T1000 (cell line): ENCODE results near the gene PDXDC1.
"Not testable (repeated sequence)": the region's sequence is repeated elsewhere in the genome, so short reads cannot be mapped to it uniquely, and the experiment has no call there.

Experiments
- DNase-seq: peaks from one replicate; lab custom pipeline; 2025; ENCODE audit warnings: mixed read lengths; lab: John Stamatoyannopoulos, UW

The PDXDC1 gene, protein sequence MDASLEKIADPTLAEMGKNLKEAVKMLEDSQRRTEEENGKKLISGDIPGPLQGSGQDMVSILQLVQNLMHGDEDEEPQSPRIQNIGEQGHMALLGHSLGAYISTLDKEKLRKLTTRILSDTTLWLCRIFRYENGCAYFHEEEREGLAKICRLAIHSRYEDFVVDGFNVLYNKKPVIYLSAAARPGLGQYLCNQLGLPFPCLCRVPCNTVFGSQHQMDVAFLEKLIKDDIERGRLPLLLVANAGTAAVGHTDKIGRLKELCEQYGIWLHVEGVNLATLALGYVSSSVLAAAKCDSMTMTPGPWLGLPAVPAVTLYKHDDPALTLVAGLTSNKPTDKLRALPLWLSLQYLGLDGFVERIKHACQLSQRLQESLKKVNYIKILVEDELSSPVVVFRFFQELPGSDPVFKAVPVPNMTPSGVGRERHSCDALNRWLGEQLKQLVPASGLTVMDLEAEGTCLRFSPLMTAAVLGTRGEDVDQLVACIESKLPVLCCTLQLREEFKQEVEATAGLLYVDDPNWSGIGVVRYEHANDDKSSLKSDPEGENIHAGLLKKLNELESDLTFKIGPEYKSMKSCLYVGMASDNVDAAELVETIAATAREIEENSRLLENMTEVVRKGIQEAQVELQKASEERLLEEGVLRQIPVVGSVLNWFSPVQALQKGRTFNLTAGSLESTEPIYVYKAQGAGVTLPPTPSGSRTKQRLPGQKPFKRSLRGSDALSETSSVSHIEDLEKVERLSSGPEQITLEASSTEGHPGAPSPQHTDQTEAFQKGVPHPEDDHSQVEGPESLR

DNA sequence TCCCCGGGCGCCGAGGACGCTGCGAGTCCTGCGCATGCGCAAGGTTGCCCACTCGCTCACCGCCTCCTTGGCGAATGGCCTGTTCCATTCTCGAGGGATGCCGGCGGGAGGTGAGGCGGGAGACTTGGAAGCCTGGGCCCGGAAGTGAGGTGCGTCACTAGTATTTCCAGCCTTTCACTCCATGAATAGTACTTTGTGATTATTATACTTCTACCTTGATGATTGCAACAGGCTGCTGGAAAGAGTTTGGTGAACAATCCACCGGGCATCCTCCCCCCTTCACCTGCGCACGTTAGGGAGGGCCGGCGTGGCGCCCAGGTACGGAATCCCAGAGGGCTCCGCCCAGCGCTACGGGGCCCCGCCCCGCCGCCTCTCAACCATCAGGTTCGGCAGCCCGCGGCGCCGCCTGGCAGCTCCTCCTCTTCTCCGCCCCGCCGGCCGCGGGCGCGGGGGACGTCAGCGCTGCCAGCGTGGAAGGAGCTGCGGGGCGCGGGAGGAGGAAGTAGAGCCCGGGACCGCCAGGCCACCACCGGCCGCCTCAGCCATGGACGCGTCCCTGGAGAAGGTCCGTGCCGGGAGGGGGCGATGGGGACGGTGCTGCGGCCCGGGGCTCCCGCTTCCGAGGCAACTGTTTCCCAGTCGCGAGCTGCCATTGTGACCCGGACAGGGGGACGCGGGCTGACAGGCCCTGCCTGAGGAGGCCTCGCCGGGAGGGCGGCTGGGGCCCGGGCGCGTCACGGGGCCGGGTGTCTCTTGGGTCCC, at the start of gene PDXDC1:
Gene PDXDC1, plus strand, starts transcription at position 371 of the 762 bp plus-strand sequence. Its CDS starts 174 bp downstream, at position 545.
- peak; percentile 96 for DNase-seq

DNA sequence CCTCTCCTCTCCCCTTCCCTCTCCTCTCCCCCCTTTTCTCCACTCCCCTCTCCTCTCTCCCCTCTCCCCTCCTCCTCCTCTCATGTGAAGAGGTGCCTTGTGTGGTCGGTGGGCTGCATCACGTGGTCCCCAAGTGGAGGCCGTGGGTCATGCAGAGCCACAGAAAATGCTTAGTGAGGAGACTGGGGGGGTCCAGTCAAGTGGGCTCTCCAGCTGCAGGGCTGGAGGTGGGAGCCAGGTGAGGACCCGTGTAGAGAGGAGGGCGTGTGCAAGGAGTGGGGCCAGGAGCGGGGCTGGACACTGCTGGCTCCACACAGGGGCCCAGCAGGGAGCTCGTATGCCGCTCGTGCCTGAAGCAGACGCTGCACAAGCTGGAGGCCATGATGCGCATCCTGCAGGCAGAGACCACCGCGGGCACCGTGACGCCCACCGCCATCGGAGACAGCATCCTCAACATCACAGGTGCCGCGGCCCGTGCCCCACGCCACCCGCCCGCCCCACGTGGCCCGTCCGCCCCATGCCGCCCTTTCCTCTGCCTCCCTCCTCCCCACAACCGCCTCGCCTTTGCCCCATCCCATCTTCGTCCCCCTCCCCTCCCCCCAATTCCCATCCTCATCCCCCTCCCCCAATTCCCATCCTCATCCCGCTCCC, 46.6 kb upstream of the PDXDC1 start:
- DNase-seq = not testable (repeated sequence)

DNA sequence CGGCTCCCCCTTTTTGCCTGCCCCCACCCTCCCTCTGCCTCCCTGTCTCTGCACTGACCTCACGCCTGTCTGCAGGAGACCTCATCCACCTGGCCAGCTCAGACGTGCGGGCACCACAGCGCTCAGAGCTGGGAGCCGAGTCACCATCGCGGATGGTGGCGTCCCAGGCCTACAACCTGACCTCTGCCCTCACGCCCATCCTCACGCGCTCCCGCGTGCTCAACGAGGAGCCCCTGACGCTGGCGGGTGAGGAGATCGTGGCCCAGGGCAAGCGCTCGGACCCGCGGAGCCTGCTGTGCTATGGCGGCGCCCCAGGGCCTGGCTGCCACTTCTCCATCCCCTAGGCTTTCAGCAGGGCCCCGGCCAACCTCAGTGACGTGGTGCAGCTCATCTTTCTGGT, 45.6 kb upstream of the PDXDC1 start:
- DNase-seq = not testable (repeated sequence)

DNA sequence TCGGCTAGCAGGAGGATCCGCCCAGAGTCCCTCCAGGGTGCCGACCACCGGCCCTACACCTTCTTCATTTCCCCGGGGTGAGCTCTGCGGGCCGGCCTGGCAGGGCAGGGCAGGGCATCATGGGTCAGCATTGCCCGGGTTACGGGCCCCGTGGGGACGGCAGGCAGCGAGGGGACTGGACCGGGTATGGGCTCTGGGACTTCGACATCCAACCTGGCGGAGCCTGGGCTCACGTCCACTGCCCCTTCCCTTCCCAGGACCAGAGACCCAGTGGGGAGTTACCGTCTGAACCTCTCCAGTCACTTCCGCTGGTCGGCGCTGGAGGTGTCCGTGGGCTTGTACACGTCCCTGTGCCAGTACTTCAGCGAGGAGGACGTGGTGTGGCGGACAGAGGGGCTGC, 44.6 kb upstream of the PDXDC1 start:
- not testable (repeated sequence) for DNase-seq

DNA sequence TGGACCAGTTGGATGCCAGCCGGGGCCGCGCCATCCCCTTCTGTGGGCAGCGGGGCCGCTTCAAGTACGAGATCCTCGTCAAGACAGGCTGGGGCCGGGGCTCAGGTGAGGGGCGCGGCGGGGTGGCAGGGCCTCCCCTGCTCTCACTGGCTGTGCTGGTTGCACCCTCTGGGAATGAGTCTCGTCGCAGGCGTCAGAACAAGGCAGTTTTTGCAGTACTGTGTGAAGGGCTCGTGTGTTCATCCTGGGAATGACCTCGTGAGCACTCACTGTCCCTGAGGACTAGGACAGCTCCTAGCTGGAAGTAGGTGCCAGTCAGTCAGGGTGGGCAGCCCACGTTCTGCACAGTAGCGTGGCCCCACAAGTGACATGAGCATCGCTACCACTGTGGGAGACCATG, 43.9 kb upstream of the PDXDC1 start:
- DNase-seq = not testable (repeated sequence)

DNA sequence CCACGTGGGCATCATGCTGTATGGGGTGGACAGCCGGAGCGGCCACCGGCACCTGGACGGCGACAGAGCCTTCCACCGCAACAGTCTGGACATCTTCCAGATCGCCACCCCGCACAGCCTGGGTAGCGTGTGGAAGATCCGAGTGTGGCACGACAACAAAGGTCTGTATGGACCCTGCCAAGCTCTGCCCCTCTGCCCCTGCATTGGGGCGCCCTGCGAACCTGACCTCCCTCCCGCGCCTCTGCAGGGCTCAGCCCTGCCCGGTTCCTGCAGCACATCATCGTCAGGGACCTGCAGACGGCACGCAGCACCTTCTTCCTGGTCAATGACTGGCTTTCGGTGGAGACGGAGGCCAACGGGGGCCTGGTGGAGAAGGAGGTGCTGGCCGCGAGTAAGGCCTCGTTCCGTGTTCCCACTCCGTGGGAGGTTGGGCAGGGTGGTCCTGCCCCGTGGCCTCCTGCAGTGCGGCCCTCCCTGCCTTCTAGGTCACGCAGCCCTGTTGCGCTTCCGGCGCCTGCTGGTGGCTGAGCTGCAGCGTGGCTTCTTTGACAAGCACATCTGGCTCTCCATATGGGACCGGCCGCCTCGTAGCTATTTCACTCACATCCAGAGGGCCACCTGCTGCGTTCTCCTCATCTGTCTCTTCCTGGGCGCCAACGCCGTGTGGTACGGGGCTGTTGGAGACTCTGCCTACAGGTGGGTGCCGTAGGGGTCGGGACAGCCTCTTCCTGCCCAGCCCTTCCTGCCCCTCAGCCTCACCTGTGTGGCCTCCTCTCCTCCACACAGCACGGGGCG, 42.0 kb upstream of the PDXDC1 start:
- DNase-seq = not testable (repeated sequence)

DNA sequence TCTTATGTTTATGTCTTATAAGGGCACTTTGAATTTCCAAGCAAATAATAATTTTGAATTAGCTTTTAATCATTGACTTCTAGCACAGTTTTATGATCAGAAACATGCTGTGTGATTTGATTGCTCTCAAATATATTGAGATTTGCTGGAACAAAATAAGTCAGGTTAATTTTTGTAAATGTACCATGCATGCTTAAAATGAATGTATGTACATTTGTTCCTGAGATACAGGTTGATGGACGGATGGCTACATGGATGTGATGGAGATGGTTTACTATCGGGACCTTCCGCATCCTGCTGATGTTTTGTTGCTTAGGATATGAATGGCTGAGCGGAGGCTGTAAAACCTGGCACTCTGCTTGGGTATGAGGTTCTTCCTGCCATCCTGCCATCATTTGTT, 37.7 kb upstream of the PDXDC1 start, which contains the start of gene NPIPA1:
Gene NPIPA1, plus strand, starts transcription at position 301 of the 400 bp plus-strand sequence. Its CDS starts 0 bp downstream, at position 301.
- not testable (repeated sequence) for DNase-seq

DNA sequence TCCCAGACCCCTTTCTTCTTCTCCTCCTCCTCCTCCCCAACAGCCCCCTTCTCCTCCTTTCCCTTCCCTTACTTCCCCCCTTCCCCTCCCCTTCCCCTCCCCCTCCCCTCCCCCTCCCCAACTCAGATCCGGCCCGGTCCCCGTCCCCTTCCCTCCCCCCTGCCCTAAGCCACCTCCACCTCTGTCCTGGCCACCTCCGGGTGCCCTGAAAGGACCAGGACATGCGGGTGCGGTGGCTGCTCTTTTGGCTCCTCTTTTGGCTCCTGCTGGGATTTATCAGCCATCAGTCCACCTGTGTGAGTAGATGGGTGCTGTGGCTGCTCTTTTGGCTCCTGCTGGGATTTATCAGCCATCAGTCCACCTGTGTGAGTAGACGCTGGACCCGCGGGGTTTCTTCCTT, 36.8 kb upstream of the PDXDC1 start:
- not testable (repeated sequence) for DNase-seq

DNA sequence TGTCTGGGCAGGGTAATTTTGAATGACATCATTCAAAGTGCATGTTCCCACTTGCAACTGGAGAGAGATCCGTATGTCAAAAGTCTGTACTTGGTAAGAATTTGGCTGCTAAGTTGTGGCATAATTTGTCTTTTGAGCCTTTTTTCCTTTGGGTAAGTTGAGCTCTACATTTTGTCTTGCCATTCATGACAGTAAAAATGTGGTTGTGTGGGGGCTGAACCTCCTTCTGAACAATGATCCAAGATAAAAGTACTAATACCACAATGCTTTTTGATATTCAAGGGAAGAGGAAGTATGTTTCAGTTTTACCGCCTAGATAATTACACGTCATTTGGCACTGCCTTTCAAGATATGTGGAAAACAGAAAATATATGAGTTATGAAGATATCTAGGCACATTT, 32.1 kb upstream of the PDXDC1 start:
- DNase-seq = not testable (repeated sequence)

DNA sequence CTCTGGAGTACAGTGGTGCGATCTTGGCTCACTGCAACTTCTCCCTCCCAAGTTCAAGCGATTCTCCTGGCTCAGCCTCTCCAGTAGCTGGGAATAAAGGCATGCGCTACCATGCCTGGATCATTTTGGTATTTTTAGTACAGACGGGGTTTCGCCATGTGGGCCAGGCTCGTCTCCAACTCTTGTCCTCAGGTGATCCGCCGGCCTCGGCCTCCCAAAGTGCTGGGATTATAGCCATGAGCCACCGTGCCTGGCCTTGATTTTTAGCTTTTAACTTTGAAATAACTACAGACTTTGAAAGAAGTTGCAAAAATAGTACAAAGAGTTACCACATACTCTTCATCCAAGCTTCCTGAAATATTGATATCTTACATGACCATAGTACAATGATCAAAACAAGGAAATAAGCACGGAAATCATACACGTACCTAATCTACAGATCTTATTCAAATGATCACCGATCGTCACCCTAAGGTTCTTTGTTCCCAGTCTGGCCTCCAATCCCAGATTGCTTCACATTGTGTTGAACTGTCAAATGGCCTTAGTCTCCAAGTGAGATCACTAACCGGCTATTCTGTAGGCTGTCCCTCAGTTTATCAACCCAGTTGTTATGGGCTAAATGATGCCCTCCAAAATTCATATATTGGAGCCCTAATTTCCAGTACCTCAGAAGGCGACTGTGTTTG, 19.1 kb upstream of the PDXDC1 start:
- DNase-seq = no peak

DNA sequence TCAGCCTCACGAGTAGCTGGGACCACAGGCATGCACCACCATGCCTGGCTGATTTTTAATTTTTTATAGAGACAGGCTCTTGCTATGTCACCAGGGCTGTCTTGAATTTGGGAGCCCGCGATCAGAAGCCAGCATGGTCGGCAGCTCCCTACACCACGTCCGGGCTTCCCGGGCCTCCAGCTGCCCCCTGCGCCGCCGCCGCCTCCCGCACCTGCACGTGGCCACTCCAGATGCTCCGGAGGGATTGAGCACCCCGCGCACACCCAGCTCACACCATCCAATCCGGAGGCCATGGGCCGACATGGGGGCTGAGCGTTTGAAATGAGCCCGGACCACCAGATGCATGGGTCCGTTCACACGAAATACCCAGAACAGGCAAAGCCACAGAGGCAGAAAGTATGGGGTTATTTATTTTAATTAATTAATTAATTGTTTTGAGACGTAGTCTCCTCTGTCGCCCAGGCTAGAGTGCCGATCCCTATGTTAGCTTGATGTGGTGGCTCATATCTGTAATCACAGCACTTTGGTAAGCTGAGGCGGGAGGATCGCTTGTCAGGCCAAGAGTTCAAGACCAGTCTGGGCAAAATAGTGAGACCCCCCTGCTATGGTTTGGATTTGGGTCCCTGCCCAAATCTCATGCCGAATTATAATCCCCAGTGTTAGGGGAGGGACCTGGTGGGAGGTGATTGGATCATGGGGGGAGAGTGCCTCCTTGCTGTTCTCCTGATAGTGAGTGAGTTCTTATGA, 17.1 kb upstream of the PDXDC1 start:
- no peak for DNase-seq

DNA sequence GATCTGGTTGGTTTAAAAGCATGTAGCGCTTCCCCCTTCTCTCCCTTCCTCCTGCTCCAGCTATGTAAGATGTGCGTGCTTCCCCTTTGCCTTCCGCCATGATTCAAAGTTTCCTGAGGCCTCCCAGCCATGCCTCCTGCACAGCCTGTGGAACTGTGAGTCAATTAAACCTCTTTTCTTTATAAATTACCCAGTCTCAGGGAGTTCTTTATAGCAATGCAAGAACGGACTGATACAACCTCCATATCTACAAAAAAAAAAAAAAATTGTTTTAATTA, 16.6 kb upstream of the PDXDC1 start:
- no peak for DNase-seq

DNA sequence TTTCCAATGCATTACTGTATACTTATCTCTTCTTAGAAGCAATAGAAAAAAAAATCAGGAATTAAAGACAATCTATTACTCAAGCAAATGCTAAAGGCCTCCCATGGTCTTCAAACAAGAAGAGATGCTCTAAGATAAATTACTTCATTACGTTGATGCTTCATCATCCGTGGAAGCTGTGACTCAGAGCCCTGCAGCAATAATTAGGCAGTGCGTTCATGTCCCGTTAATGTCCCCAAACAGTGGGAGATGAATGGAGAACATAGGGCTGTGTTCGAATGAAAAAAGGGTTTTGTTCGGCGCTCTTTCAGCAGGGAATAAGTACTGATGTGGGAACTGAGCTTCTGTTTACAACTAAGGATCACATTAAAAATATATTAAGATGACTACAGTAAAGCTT, 15.9 kb upstream of the PDXDC1 start:
- DNase-seq = peak; percentile 17

DNA sequence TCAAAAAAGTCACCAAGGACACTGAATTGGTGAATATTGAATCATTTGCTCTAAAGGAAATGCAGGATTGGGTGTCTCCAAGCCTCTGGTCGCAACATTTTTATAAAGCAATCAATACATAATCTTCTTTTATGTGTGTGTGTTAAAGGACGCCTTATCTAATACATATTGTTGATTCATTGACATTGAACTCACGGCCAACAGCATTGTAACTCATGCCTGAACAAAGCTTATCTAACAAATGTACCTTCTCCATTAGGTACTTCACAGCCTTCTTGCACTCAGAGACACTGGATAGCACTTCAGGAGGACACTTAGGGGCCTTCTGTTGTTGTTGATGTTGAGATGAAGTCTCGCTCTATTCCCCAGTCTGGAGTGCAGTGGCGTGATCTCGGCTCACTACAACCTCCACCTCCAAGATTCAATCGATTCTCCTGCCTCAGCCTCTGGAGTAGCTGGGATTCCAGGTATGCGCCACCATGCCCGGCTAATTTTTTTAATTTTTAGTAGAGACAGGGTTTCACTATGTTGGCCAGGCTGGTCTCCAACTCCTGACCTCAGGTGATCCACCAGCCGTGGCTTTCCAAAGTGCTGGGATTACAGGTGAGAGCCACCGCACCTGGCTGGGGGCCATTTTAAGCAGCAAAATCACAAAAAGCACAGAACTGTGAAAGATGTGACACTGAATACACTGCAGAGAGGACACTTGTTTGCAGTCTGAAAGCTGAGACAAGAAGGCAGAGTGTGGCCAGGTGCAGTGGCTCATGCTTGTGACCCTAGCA, 13.2 kb upstream of the PDXDC1 start:
- no peak for DNase-seq

DNA sequence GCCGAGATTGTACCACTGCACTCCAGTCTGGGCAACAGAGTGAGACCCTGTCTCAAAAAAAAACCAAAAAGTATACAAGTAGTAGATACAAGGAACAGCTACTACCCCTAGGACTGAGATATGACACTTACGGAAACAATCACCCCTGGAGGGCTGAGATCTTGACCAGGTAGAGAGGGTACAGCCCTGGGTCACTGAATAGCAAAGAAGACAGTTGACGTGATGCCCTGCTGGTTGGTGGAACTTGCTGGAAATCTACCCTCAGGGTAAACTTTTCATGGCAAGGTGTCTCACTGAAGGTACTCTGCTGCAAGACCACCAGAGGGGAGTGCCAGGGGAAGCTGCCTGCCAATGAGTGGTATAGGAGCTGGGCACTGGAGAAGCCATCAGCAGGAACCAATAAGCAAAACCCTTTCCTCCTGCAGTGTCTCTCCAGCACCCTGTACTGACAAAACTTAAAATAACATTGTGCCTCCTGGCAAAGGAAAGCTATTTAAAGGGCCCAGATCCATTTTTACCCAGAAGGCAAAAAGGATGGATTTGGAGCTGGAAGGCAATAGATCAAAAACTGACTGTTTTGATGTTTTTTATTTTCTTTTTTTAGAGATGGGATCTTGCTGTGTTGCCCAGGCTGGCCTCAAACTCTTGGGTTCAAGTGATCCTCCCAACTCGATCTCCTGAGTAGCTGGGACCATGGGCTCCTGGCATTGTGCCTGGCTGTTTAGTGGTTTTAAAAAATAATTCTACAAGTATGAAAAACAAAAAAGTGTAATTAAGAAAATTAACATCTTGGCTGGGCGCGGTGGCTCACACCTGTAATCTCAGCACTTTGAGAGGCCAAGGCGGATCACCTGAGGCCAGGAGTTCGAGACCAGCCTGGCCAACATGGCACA, 11.3 kb upstream of the PDXDC1 start:
- DNase-seq = no peak

DNA sequence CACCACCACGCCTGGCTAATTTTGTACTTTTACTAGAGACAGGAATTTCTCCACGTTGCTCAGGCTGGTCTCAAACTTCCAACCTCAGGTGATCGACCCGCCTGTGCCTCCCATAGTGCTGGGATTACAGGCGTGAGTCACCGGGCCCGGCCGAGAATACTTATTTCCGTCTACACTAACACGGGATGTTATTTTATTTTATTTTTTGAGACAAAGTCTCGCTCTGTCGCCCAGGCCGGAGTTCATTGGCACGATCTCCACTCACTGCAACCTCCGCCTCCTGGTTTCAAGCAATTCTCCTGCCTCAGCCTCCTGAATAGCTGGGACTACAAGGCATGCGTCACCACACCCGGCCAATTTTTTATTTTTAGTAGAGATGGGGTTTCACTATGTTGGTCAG, 9.5 kb upstream of the PDXDC1 start:
- no peak for DNase-seq

DNA sequence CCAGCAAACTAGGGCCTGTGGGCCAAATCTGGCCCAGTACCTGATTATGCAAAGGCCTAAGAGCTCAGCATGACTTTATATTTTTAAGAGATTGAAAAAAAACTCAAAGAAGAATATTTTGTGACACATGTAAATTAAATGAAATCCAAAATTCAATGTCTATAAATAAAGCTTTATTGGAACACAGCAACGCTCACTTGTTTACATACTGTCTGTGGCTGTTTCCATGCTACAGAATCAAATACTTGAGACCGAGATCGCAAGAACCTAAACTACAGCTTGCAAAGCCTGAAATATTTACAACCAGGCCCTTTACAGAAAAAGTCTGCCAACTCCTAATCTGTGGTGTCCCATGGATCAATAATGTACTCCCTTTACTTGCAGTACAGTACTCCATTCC, 5.0 kb upstream of the PDXDC1 start:
- DNase-seq = not testable (repeated sequence)
